RWPE1 (cell line): ENCODE data around the gene LIFR.

Experiments used
- CTCF ChIA-PET: fragments of 350-600 bp; sonication (Branson Sonifier 250); formaldehyde crosslinking; extraction: SDS; loops from one replicate; lab custom pipeline; 2021; lab: Yijun Ruan, JAX
- POLR2A ChIA-PET: fragments of 400-600 bp; formaldehyde crosslinking; extraction: SDS; loops from one replicate; lab custom pipeline; 2020; ENCODE audit warnings: antibody characterized with exemption; ENCODE audit not compliant: low non-redundant PET; lab: Yijun Ruan, JAX
- DNase-seq: peaks from one replicate; pipeline ENCODE4 v3.0.0; 2012; ENCODE audit warnings: low spot score
- H3K27ac ChIP-seq: fragments of 450-650 bp; 2 replicates; pipeline ENCODE4 v1.5.1; 2017
- CTCF ChIP-seq: fragments of 450-650 bp; conservative IDR thresholded peaks from 2 replicates; pipeline ENCODE4 v1.5.1; 2017; ENCODE audit warnings: low read depth, mild to moderate bottlenecking

Gene LIFR

GRCh38 chr5:38468202-38468673, 88.2 kb downstream of the LIFR start:
- POLR2A ChIA-PET = no interaction called here
- H3K27ac ChIP-seq = peak overlapping the region; percentile 82
- DNase-seq = peak; percentile 95
- CTCF ChIA-PET = interaction anchor here (0.7 to 1.3 kb wide), 2 partner anchors 26 to 85 kb away, joined by 5 to 7 read pairs; no protein-coding TSS in a partner anchor
- no peak for TF ChIP-seq CTCF

- POLR2A ChIA-PET = no interaction called here
- TF ChIP-seq CTCF = no peak
- CTCF ChIA-PET = interaction anchor here (0.6 to 1.3 kb wide), 2 partner anchors 25 to 315 kb away, joined by 3 to 5 read pairs; no protein-coding TSS in a partner anchor
- no peak for DNase-seq
- peak overlapping the region; percentile 82 for H3K27ac ChIP-seq
These were observed 88.9 kb downstream of the LIFR start for GRCh38 chr5:38467353-38468040.

- ChIA-PET CTCF (no interaction called here), POLR2A (no interaction called here)
- no peak for TF ChIP-seq CTCF
- H3K27ac ChIP-seq = peak overlapping the region; percentile 82
- peak; percentile 71 for DNase-seq
These were observed 89.8 kb downstream of the LIFR start for GRCh38 chr5:38466424-38467189.

- CTCF ChIA-PET = no interaction called here
These were observed 90.6 kb downstream of the LIFR start for GRCh38 chr5:38465702-38466423.

GRCh38 chr5:38465061-38465460, 91.4 kb downstream of the LIFR start:
- no peak for DNase-seq
- CTCF ChIA-PET = interaction anchor here (1.6 kb wide), 1 partner anchor 23 kb away, joined by 5 read pairs; no protein-coding TSS in a partner anchor
- no peak overlapping the region for H3K27ac ChIP-seq
- POLR2A ChIA-PET = no interaction called here
- no peak for TF ChIP-seq CTCF

More at GRCh38 chr5:38465702-38466423, 90.6 kb downstream of the LIFR start:
- POLR2A ChIA-PET = no interaction called here
- peak overlapping the region; percentile 82 for H3K27ac ChIP-seq
- TF ChIP-seq CTCF = no peak
- DNase-seq = no peak
